Measurements from ENCODE around the gene UNC5A. TPM values are rescaled to one million over a fixed set of nuclear protein-coding genes. Genes with fewer than 3 reads are reported as not detected.

Gene UNC5A
- total RNA-seq, 2 experiments from 2014 or later, result not detected

DNA sequence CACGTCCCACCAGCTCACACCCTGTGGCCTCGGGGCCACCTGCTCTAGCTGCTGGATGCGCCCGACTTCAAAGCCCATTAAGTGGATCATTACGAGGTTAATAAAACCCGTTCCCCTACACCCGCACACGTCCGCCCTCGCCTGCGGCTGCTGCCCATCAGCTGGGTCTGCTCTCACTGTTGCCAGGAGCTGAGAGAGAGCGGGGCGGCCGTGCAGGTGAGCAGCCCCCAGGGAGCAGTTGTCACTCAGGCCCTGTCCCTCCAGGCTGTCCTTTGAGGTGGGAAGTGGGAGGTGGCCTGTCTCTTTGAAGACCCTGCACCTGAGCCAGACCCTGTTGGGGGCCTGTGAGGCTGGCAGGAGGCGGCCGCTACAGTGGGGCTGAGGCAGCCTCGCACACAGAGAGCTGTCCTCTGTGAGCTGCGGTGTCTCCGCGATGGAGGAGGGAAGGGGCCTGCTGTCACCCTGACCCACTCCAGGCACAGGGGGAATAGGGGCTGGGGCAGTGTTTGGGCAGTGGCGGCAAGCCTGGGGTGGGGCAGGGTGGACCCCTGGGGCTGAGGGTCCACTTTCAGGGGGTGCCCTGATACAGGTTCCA, 12.8 kb upstream of the UNC5A start:
- CTCF ChIA-PET, result interaction anchor here (0.8 to 1.6 kb wide), 2 partner anchors 14 to 136 kb away, joined by 3 to 6 read pairs; no protein-coding TSS in a partner anchor
- Mint-ChIP-seq H3K27me3 (ENCODE audit: low read depth) (peaks cover 34% of the 10 kb centered on the region), H3K27ac (no peak overlapping the region), H3K4me3 (no peak overlapping the region), H3K4me1 (ENCODE audit: low read depth) (no peaks in the 10 kb centered on the region), H3K9me3 (no peaks in the 10 kb centered on the region), H3K36me3 (ENCODE audit: low read depth) (no peaks in the 10 kb centered on the region)
- DNase-seq, result no peak
- intact Hi-C loops (cut with micrococcal nuclease), result no loop called here

- no peak for DNase-seq
- CTCF ChIA-PET, result interaction anchor here (0.8 to 1.6 kb wide), 2 partner anchors 14 to 137 kb away, joined by 3 to 6 read pairs; no protein-coding TSS in a partner anchor
- Mint-ChIP-seq H3K27me3 (ENCODE audit: low read depth) (peaks cover 38% of the 10 kb centered on the region), H3K9me3 (no peaks in the 10 kb centered on the region), H3K36me3 (ENCODE audit: low read depth) (no peaks in the 10 kb centered on the region), H3K4me1 (ENCODE audit: low read depth) (no peaks in the 10 kb centered on the region), H3K27ac (no peak overlapping the region), H3K4me3 (no peak overlapping the region)
- intact Hi-C loops (cut with micrococcal nuclease), result no loop called here
Observed at GRCh38 chr5:176798086-176798876, 12.1 kb upstream of the UNC5A start.

GRCh38 chr5:176798949-176799348, 11.4 kb upstream of the UNC5A start:
- Mint-ChIP-seq H3K4me3 (no peak overlapping the region), H3K4me1 (ENCODE audit: low read depth) (no peaks in the 10 kb centered on the region), H3K27ac (no peak overlapping the region), H3K36me3 (ENCODE audit: low read depth) (no peaks in the 10 kb centered on the region), H3K9me3 (no peaks in the 10 kb centered on the region), H3K27me3 (ENCODE audit: low read depth) (peaks cover 42% of the 10 kb centered on the region)
- intact Hi-C loops (cut with micrococcal nuclease), result no loop called here
- CTCF ChIA-PET, result no interaction called here
- DNase-seq, result no peak

GRCh38 chr5:176799488-176799887, 10.9 kb upstream of the UNC5A start:
- DNase-seq, result no peak
- Mint-ChIP-seq H3K9me3 (no peaks in the 10 kb centered on the region), H3K27ac (no peak overlapping the region), H3K36me3 (ENCODE audit: low read depth) (no peaks in the 10 kb centered on the region), H3K4me3 (no peak overlapping the region), H3K4me1 (ENCODE audit: low read depth) (no peaks in the 10 kb centered on the region), H3K27me3 (ENCODE audit: low read depth) (peaks cover 40% of the 10 kb centered on the region)
- CTCF ChIA-PET, result no interaction called here
- intact Hi-C loops (cut with micrococcal nuclease), result no loop called here

GRCh38 chr5:176800024-176800423, 10.3 kb upstream of the UNC5A start:
- no peaks in the 10 kb centered on the region for H3K9me3 Mint-ChIP-seq
- intact Hi-C loops (cut with micrococcal nuclease), result no loop called here
- H3K27me3 Mint-ChIP-seq (ENCODE audit: low read depth), result peaks cover 36% of the 10 kb centered on the region
- H3K36me3 Mint-ChIP-seq (ENCODE audit: low read depth), result no peaks in the 10 kb centered on the region
- DNase-seq, result no peak
- CTCF ChIA-PET, result no interaction called here
- no peaks in the 10 kb centered on the region for H3K4me1 Mint-ChIP-seq (ENCODE audit: low read depth)
- H3K27ac Mint-ChIP-seq, result no peak overlapping the region
- H3K4me3 Mint-ChIP-seq, result no peak overlapping the region

- intact Hi-C loops (cut with micrococcal nuclease), result no loop called here
- CTCF ChIA-PET, result no interaction called here
- DNase-seq, result no peak
- no peaks in the 10 kb centered on the region for H3K4me1 Mint-ChIP-seq (ENCODE audit: low read depth)
- H3K27ac Mint-ChIP-seq, result no peak overlapping the region
- peaks cover 29% of the 10 kb centered on the region for H3K27me3 Mint-ChIP-seq (ENCODE audit: low read depth)
- no peaks in the 10 kb centered on the region for H3K36me3 Mint-ChIP-seq (ENCODE audit: low read depth)
- no peak overlapping the region for H3K4me3 Mint-ChIP-seq
- H3K9me3 Mint-ChIP-seq, result no peaks in the 10 kb centered on the region
Observed at GRCh38 chr5:176802116-176802784, 8.1 kb upstream of the UNC5A start.

DNA sequence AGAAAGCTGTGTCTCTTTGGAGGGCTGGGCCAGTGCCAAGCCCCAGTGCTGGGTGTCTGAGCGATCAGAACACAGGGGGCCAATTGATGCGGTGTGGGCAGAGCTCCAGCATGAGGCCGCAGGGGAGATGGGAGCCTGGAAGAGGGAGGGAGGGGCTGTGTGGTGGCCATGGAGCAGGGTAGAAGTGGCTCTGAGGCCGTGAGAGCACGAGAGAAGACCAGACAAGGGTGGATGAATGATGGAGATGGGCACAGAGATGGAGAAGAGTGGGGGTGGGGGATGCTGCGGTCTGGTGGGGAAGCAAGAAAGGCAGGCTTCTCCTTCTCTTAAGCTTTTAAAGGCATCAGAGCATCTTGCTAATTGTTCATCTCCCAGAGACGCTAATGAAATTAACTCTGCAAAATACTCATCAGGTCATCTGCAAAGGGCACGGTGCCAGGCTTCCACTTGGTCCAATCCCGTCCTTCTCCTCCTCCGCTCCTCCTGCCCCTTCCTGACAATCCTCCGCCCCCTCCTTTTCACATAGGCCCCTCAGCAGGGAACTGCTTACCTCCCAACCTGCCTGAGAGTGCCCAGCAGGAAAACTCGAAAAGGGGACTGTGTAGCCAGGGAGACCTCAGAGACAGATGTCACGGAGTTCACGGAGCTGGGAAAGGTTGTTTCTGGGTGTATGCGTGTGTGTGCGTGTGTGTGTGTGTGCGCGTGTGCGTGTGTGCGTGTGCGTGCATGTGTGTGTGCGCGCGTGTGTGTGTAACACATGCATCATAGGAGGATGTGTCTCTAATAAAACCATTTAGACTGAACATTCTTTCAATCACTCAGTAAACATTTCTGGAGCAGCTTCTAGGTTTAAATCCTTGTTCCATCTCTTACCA, 7.1 kb upstream of the UNC5A start:
- CTCF ChIA-PET, result no interaction called here
- Mint-ChIP-seq H3K4me3 (no peak overlapping the region), H3K27me3 (ENCODE audit: low read depth) (peaks cover 36% of the 10 kb centered on the region), H3K9me3 (no peaks in the 10 kb centered on the region), H3K27ac (no peak overlapping the region), H3K36me3 (ENCODE audit: low read depth) (no peaks in the 10 kb centered on the region), H3K4me1 (ENCODE audit: low read depth) (no peaks in the 10 kb centered on the region)
- intact Hi-C loops (cut with micrococcal nuclease), result no loop called here
- no peak for DNase-seq

- no peak overlapping the region for H3K27ac Mint-ChIP-seq
- H3K4me3 Mint-ChIP-seq, result no peak overlapping the region
- H3K36me3 Mint-ChIP-seq (ENCODE audit: low read depth), result no peaks in the 10 kb centered on the region
- DNase-seq, result peak; percentile 43
- H3K27me3 Mint-ChIP-seq (ENCODE audit: low read depth), result peaks cover 42% of the 10 kb centered on the region
- intact Hi-C loops (cut with micrococcal nuclease), result no loop called here
- peaks cover under 1% of the 10 kb centered on the region for H3K4me1 Mint-ChIP-seq (ENCODE audit: low read depth)
- H3K9me3 Mint-ChIP-seq, result no peaks in the 10 kb centered on the region
- CTCF ChIA-PET, result no interaction called here
Observed at GRCh38 chr5:176803943-176804498, 6.3 kb upstream of the UNC5A start.

- Mint-ChIP-seq H3K4me1 (ENCODE audit: low read depth) (peaks cover 8% of the 10 kb centered on the region), H3K27ac (no peak overlapping the region), H3K27me3 (ENCODE audit: low read depth) (peaks cover 50% of the 10 kb centered on the region), H3K4me3 (no peak overlapping the region), H3K36me3 (ENCODE audit: low read depth) (no peaks in the 10 kb centered on the region), H3K9me3 (no peaks in the 10 kb centered on the region)
- no peak for DNase-seq
- intact Hi-C loops (cut with micrococcal nuclease), result no loop called here
- CTCF ChIA-PET, result no interaction called here
Observed at GRCh38 chr5:176806137-176806536, 4.2 kb upstream of the UNC5A start.

DNA sequence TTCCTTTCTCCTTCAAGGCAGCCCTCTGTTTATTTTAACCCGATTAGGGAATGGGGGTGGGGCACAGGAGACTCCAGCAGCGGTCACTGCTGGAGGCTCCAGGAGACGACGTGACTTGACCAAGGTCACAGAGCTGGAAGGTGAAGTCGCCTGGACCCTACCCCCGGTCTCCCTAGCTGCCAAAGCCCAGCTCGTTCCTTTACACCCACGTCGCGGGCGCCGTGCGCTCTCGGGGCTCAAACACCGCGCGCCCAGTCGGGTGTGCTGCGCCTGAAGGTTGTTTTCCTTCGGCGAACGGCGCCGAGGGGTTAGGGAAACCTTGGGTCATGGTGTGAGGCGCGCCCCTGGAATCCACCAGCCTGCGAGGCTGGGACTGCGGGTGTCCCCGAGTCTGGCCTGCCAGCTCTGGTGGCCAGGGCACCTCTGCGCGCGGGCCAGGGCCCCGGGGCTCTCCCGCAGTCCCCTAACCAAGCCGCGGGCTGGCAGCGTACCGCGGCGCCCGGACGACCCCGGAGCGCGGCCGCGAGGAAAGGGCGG, 747 bp upstream of the UNC5A start:
- no peak for DNase-seq
- Mint-ChIP-seq H3K4me1 (ENCODE audit: low read depth) (peaks cover 11% of the 10 kb centered on the region), H3K27me3 (ENCODE audit: low read depth) (peaks cover 61% of the 10 kb centered on the region), H3K4me3 (peak overlapping the region; percentile 44), H3K9me3 (no peaks in the 10 kb centered on the region), H3K36me3 (ENCODE audit: low read depth) (no peaks in the 10 kb centered on the region), H3K27ac (no peak overlapping the region)
- intact Hi-C loops (cut with micrococcal nuclease), result loop anchor here (5.0 to 10.0 kb wide), 3 partner anchors 105 to 303 kb away; no protein-coding TSS in a partner anchor
- CTCF ChIA-PET, result interaction anchor here (0.6 to 1.4 kb wide), 4 partner anchors 108 to 236 kb away, joined by 3 to 11 read pairs (median 4); no protein-coding TSS in a partner anchor

DNA sequence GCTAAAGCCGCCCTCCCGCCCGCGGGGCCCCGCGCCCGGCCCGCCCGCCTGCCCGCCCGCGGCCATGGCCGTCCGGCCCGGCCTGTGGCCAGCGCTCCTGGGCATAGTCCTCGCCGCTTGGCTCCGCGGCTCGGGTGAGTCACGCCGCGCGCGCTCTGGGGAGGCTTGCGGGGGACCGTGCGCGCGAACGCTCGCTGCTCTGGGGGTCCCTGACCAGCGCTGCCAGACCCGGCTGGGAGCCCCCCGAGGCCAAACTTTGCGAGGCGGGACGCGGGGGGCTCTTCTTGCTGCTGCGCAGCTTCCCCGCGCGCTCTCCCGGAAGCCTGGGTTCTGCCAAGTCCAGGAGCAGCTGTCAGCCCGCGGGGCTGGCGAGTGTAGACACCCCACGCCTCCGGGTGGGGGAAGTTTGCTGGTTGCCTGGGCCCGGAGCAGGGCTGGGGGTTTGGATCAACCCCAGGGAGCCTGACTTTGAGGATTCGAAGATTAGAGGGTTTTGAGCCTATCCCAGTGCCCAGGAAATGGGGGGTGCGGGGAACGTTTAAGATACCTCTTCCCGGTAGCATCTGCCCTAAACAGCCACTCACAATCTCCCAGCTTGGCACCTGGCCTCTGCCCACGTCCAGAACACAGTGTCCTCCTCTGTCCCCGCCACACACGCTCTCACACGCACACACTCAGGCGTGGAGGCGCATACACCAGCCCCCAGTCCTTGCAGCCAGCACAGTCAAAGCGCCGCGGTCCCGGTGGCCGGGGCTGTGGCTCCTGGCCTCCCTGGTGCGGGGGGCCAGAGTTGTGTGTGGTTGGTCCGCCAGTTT, 535 bp downstream of the UNC5A start:
- H3K4me3 Mint-ChIP-seq, result peak overlapping the region; percentile 59
- CTCF ChIA-PET, result no interaction called here
- no peaks in the 10 kb centered on the region for H3K9me3 Mint-ChIP-seq
- intact Hi-C loops (cut with micrococcal nuclease), result loop anchor here (5.0 to 10.0 kb wide), 3 partner anchors 104 to 301 kb away; no protein-coding TSS in a partner anchor
- peaks cover 63% of the 10 kb centered on the region for H3K27me3 Mint-ChIP-seq (ENCODE audit: low read depth)
- H3K36me3 Mint-ChIP-seq (ENCODE audit: low read depth), result no peaks in the 10 kb centered on the region
- H3K4me1 Mint-ChIP-seq (ENCODE audit: low read depth), result peaks cover 11% of the 10 kb centered on the region
- peak; percentile 14 for DNase-seq
- H3K27ac Mint-ChIP-seq, result no peak overlapping the region
